GM12891 (cell line): Measurements from ENCODE around the gene MYL3. TPM values are rescaled to one million over a fixed set of nuclear protein-coding genes. Genes with fewer than 3 reads are reported as not detected.
"Not testable (repeated sequence)": the region's sequence is repeated elsewhere in the genome, so short reads cannot be mapped to it uniquely, and the experiment has no call there.

Experiments
- DNase-seq: peaks from one replicate; pipeline ENCODE4 v3.0.0; 2011; ENCODE audit warnings: low spot score; ENCODE audit not compliant: insufficient read length
- FAIRE-seq: peaks from 2 replicates; lab custom pipeline; 2011; peaks lifted over from hg19 to GRCh38; lab: Jason Lieb, UNC
- PAX5 ChIP-seq: IDR thresholded peaks from 2 replicates; pipeline ENCODE4 v1.6.1; 2011; ENCODE audit warnings: low read length, moderate library complexity, mild to moderate bottlenecking; ENCODE audit not compliant: insufficient read depth, severe bottlenecking
- POLR2A ChIP-seq: IDR thresholded peaks from 2 replicates; pipeline ENCODE4 v1.6.1; 2011; ENCODE audit warnings: low read depth, low read length, control low read depth
- POLR2AphosphoS5 ChIP-seq: IDR thresholded peaks from 2 replicates; pipeline ENCODE4 v1.6.1; 2011; ENCODE audit warnings: low read depth, low read length, control low read depth
- POU2F2 ChIP-seq: IDR thresholded peaks from 2 replicates; pipeline ENCODE4 v1.6.1; 2011; ENCODE audit warnings: low read depth, mild to moderate bottlenecking, control low read depth, low read length, moderate library complexity
- SPI1 ChIP-seq: IDR thresholded peaks from 2 replicates; pipeline ENCODE4 v1.6.1; 2011; ENCODE audit warnings: low read depth, low read length, control low read depth
- TAF1 ChIP-seq: IDR thresholded peaks from 2 replicates; pipeline ENCODE4 v1.6.1; 2011; ENCODE audit warnings: low read depth, low read length, control low read depth
- polyA plus RNA-seq: library from polyadenylated mRNA; unstranded; fragments of >200 nt; gene quantifications from one replicate; pipeline ENCODE4 v1.2.1, GENCODE V29; 2012; ENCODE audit warnings: low read depth, missing spikeins, inconsistent platforms; ENCODE audit not compliant: missing spikeins

MYL3 gene
- 0.18 TPM for polyA plus RNA-seq

GRCh38 chr3:46863261-46863782 lies at the start of gene MYL3:
Gene MYL3 (minus strand): TSS chr3:46863444. CDS start chr3:46863390, 54 bp downstream.
- FAIRE-seq = no peak
- no peak for DNase-seq
- no peak for TF ChIP-seq SPI1
- no peak for TF ChIP-seq PAX5
- TF ChIP-seq POU2F2 = no peak
- TF ChIP-seq TAF1 = no peak
- TF ChIP-seq POLR2AphosphoS5 = no peak
- no peak for TF ChIP-seq POLR2A

- DNase-seq (no peak), FAIRE-seq (no peak)
- no peak for TF ChIP-seq TAF1
- TF ChIP-seq SPI1 = no peak
Measured at GRCh38 chr3:46912986-46913385, 49.7 kb upstream of the MYL3 start.

DNA sequence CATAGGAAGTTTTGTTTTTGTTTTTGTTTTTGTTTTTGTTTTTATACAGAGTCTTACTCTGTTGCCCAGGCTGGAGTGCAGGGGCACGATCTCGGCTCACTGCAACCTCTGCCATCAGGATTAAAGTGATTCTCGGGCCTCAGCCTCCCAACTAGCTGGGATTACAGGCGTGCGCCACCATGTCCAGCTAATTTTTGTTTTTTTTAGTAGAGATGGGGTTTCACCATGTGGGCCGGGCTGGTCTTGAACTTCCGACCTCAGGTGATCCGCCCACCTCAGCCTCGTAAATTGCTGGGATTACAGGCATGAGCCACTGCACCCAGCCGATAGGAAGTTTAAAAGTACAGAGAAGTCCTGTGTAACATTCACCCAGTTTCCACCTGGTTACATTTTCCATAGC lies 47.7 kb upstream of the MYL3 start:
- FAIRE-seq, DNase-seq: not testable (repeated sequence)

- TF ChIP-seq SPI1 (no peak), PAX5 (no peak), POLR2A (no peak), POLR2AphosphoS5 (no peak), POU2F2 (no peak), TAF1 (no peak)
- no peak for FAIRE-seq
- DNase-seq = no peak
Measured at GRCh38 chr3:46910166-46910760, 47.0 kb upstream of the MYL3 start.

DNA sequence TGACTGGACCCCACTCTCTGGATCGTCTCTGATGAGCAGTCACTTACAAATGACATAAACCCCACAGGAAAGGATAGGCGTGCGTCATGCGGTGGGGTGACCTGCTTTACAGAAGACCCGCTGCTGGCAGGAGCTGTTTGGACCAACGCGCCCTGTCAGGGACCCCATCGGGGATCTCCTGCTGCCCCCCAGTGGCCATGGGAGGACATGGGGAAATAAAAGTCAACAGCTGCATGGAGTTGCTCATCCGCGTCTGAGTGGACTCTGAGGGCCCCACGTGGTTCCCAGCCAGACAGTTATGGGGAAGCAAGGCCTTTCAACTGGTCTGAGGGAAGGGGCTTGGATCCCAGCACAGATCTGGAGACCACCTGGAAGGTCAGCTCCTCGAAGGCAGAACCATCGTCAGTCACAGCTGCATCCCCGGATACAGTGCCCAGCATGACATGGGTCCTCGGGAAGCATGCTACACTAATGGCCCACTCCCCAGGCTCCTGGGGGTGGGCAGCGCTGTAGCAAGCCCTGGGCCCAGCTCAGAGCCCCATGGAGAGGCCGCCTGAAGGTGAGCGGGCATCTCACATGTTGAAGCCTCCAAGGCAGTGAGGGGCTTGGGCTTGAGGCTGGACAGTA lies 46.4 kb upstream of the MYL3 start:
- FAIRE-seq = peak; percentile 78
- TF ChIP-seq POU2F2 (no peak), POLR2AphosphoS5 (no peak), POLR2A (no peak), PAX5 (peak; percentile 53), SPI1 (no peak), TAF1 (no peak)
- peak; percentile 90 for DNase-seq

GRCh38 chr3:46908986-46909534 lies 45.8 kb upstream of the MYL3 start:
- TF ChIP-seq POLR2A (no peak), SPI1 (no peak), TAF1 (no peak), POLR2AphosphoS5 (no peak), POU2F2 (no peak), PAX5 (no peak)
- no peak for FAIRE-seq
- DNase-seq = no peak

GRCh38 chr3:46908294-46908985 lies 45.2 kb upstream of the MYL3 start:
- FAIRE-seq = peak; percentile 65
- TF ChIP-seq POLR2A (peak; percentile 21; the same call in 1 of the 2 replicates), PAX5 (no peak), POLR2AphosphoS5 (no peak; the same call in 1 of the 2 replicates), TAF1 (no peak), POU2F2 (0 out of 2 replicates have a peak, but pooled peaks have one; percentile 26), SPI1 (no peak)
- no peak for DNase-seq

GRCh38 chr3:46907960-46908293 lies 44.7 kb upstream of the MYL3 start:
- peak; percentile 5 for FAIRE-seq
- TF ChIP-seq POLR2AphosphoS5 (no peak), POU2F2 (no peak), SPI1 (no peak), POLR2A (no peak), PAX5 (no peak), TAF1 (no peak)
- no peak for DNase-seq

GRCh38 chr3:46907271-46907670 lies 44.0 kb upstream of the MYL3 start:
- DNase-seq = no peak
- TF ChIP-seq POLR2AphosphoS5 = no peak
- no peak for TF ChIP-seq PAX5
- TF ChIP-seq TAF1 = no peak
- no peak for TF ChIP-seq POU2F2
- FAIRE-seq = no peak

DNA sequence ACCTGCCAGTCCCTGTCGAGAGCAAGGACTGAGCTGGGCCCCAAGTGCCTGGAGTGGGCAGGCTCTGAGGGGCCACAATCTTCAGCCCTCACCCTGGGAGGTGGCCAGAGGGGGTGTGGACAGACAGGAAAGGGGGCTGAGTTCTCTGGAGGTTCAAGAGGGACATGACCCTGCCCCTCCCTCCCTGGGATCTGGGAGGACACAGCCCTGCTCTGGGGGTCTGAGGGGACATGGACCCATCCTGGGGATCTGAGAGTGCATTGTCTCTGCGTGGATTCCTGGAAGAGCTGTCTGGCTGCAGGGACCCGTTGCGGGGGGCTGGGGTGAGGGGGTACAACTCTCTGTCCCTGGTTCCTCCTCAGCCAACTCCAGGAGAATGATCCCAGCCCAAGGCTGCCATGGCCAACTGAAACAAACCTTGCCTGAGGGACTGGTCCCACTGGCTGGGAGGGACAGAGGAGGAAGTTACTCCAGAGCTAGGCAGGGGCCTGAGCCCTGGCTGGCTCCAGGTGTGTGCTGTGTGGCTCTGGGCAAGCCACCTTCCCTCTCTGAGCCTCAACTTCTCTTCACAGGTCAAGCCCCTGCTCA lies 43.3 kb upstream of the MYL3 start:
- TF ChIP-seq POLR2AphosphoS5 (no peak), PAX5 (no peak), POU2F2 (no peak), TAF1 (no peak), SPI1 (no peak), POLR2A (no peak)
- DNase-seq (no peak), FAIRE-seq (no peak)
